SK-N-SH (cell line): ENCODE results near the gene DNM2.

Source experiments
- FOXJ3 ChIP-seq: sonication (generic); formaldehyde crosslinking; IDR thresholded peaks from 2 replicates; pipeline ENCODE4 v1.5.1; 2020; ENCODE audit warnings: mild to moderate bottlenecking, missing genetic modification reagents
- GABPA ChIP-seq: IDR thresholded peaks from 2 replicates; pipeline ENCODE4 v1.4.0; 2012; ENCODE audit warnings: low read depth, mild to moderate bottlenecking
- GATA2 ChIP-seq: sonication (generic); formaldehyde crosslinking; IDR thresholded peaks from 2 replicates; pipeline ENCODE4 v1.5.0; 2020; ENCODE audit warnings: mild to moderate bottlenecking, missing genetic modification reagents
- RAD21 ChIP-seq: IDR thresholded peaks from 2 replicates; pipeline ENCODE4 v1.6.1; 2012; ENCODE audit warnings: mild to moderate bottlenecking, low read length
- TAF1 ChIP-seq: IDR thresholded peaks from 2 replicates; pipeline ENCODE4 v1.6.1; 2012; ENCODE audit warnings: low read depth, mild to moderate bottlenecking, low read length, moderate library complexity, borderline replicate concordance
- YY1 ChIP-seq: IDR thresholded peaks from 2 replicates; pipeline ENCODE4 v1.4.0; 2012; ENCODE audit warnings: low read depth, mild to moderate bottlenecking
- TF ChIP-seq, protein P1 (sequence below): fragments of 200-600 bp; sonication (generic); IDR thresholded peaks from 2 replicates; pipeline ENCODE4 v1.6.1; 2017; ENCODE audit warnings: antibody characterized with exemption, mild to moderate bottlenecking, moderate library complexity

DNA sequence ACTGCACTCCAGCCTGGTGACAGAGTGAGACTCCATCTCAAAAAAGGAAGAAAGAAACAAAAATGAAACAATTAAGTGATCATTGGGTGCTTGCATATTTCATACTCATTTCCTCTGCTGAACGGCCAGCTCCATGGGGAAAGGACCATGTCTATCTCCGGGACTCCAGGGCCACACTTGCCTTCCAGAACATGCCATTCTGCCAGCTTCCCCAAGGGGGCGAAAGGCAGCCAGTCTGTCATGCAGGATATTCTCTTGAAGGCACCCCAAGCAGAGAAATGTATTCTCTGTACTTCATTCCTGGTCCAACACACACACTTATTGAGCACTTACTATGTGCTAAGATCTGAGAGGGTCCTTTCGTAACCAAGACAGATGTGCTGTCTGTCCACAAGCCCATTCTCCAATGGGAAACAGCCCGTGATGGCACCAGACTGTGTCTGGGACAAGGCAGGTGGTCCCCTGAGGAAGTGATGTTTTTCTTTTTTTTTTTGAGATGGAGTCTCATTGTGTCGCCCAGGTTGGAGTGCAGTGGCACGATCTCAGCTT lies 143.3 kb downstream of the DNM2 start:
- TF ChIP-seq TAF1 (no peak), YY1 (no peak), RAD21 (no peak), FOXJ3 (CRISPR knock-in tag) (no peak), GABPA (no peak), GATA2 (CRISPR knock-in tag) (no peak)
- TF ChIP-seq, protein P1, sequence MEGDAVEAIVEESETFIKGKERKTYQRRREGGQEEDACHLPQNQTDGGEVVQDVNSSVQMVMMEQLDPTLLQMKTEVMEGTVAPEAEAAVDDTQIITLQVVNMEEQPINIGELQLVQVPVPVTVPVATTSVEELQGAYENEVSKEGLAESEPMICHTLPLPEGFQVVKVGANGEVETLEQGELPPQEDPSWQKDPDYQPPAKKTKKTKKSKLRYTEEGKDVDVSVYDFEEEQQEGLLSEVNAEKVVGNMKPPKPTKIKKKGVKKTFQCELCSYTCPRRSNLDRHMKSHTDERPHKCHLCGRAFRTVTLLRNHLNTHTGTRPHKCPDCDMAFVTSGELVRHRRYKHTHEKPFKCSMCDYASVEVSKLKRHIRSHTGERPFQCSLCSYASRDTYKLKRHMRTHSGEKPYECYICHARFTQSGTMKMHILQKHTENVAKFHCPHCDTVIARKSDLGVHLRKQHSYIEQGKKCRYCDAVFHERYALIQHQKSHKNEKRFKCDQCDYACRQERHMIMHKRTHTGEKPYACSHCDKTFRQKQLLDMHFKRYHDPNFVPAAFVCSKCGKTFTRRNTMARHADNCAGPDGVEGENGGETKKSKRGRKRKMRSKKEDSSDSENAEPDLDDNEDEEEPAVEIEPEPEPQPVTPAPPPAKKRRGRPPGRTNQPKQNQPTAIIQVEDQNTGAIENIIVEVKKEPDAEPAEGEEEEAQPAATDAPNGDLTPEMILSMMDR: peak; percentile 54
